Lower lobe of right lung (tissue), 2 donors: ENCODE results near the gene MAP3K5. TPM values are rescaled to one million over a fixed set of nuclear protein-coding genes. Genes with fewer than 3 reads are reported as not detected.

Experiments
- ATAC-seq, 2 donors: fragments of 200-7000 bp; cut with Tn5 transposase; one replicate each; pipeline ENCODE4 v1.9.1; 2020 to 2022; ENCODE audit warnings: mild to moderate bottlenecking in 2 of 2, moderate library complexity in 2 of 2
- DNase-seq: peaks from one replicate; pipeline ENCODE4 v3.0.0-alpha.2; 2020
- H3K27ac ChIP-seq: fragments of 200-600 bp; one replicate; pipeline ENCODE4 v1.8.0; 2022
- H3K27me3 ChIP-seq: fragments of 200-600 bp; one replicate; pipeline ENCODE4 v1.8.0; 2022; ENCODE audit warnings: low read depth
- H3K36me3 ChIP-seq: fragments of 200-600 bp; one replicate; pipeline ENCODE4 v1.8.0; 2022; ENCODE audit warnings: mild to moderate bottlenecking
- H3K4me1 ChIP-seq: fragments of 200-600 bp; one replicate; pipeline ENCODE4 v1.8.0; 2022
- H3K4me3 ChIP-seq: fragments of 200-600 bp; one replicate; pipeline ENCODE4 v1.8.0; 2022; ENCODE audit warnings: mild to moderate bottlenecking
- H3K9me3 ChIP-seq: fragments of 200-600 bp; one replicate; pipeline ENCODE4 v1.8.0; 2022
- CTCF ChIP-seq: fragments of 200-600 bp; IDR thresholded peaks from one replicate; pipeline ENCODE4 v1.8.0; 2022; ENCODE audit warnings: antibody characterized with exemption, mild to moderate bottlenecking
- intact Hi-C: fragments of 100-400 bp; cut with DNase I; formaldehyde crosslinking; loops from one replicate; pipeline ENCODE4 v1.11.0; 2022
- total RNA-seq: library from RNA; stranded (reverse); fragmentation: NEBNext Ultra II Directional; extraction: Animal tissue kit (Norgen Biotek cat#: 25700); gene quantifications from one replicate; pipeline ENCODE4 v1.2.1, GENCODE V29; 2021
- donor health status: DM: no; HTN: yes; CAD: no; lungs with severe emphysema.

The MAP3K5 gene
- total RNA-seq, 1 donor from 2014 or later: 32.0 TPM

DNA sequence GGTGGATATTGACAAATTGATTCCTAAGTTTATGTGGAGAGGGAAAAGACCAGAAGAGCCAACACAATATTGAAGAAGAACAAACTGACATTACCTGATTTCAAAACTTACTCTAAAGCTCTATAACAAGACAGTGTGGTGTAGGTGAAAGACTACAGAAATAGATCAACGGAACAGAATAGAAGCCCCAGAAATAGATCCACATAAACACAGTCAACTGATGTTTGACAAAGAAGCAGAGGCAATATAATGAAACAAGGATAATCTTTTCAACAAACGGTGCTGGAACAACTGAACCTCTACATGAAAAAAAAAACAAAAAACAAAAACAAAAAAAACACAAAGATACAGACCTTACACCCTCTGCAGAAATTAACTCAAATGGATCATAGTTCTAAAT, 50.2 kb downstream of the MAP3K5 start:
- Histone ChIP-seq H3K27ac (no peak overlapping the region), H3K4me1 (peaks cover 21% of the 10 kb centered on the region), H3K9me3 (no peaks in the 10 kb centered on the region), H3K36me3 (no peaks in the 10 kb centered on the region), H3K27me3 (no peaks in the 10 kb centered on the region), H3K4me3 (no peak overlapping the region)
- intact Hi-C loops: no loop called here
- no peak for ATAC-seq
- DNase-seq: no peak
- no peak for TF ChIP-seq CTCF

DNA sequence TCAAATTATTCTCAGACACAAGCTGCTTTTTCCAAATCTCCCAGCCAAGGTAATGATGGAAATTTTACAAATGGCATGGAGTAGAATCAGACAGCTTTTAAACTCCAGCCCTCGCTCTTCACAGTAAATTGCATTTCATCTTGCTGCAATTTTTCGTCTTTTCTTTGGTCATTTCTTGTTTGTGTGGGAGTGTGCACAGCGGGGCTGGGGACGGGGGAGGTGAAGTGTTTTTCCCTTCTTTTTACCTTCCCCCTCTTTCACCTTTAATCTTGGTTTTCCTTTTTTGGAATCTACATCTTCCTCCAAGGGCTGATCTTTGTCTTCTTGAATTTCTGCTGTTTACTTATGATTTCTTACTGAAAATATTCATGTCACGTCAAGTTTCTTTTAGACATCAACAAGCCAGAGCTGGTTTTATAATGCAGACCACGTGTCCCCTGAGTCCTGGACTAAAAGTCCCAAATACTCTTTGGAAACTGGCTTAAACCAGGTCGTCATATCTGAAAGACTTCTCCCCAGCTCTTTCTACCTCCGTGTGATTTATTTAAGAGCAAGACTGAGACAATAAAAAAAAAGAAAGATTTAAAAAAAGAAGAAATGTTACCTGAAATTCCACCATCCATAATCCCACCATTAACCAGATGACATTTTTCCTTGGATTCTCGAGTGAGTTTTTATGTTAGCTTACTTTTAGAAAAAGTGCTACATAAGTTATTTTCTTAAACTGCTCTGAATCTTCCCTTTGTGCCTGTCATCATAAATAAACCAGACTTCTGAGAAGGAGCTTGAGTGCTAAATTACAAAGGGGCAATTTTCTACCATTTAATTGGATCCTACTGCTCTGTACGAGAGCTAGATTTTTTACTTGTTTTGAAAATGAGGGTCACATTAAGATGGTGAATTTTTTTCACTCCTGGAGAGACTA, 52.0 kb downstream of the MAP3K5 start:
- TF ChIP-seq CTCF: no peak
- intact Hi-C loops: no loop called here
- H3K27me3 ChIP-seq: no peaks in the 10 kb centered on the region
- no peaks in the 10 kb centered on the region for H3K36me3 ChIP-seq
- no peak overlapping the region for H3K4me3 ChIP-seq
- no peaks in the 10 kb centered on the region for H3K9me3 ChIP-seq
- ATAC-seq (peak in 1 of 2 donors; percentile 27), DNase-seq (no peak)
- H3K27ac ChIP-seq: peak overlapping the region; percentile 6
- peaks cover 21% of the 10 kb centered on the region for H3K4me1 ChIP-seq

- intact Hi-C loops: no loop called here
- Histone ChIP-seq H3K27ac (peak overlapping the region; percentile 6), H3K36me3 (no peaks in the 10 kb centered on the region), H3K4me3 (no peak overlapping the region), H3K9me3 (no peaks in the 10 kb centered on the region), H3K27me3 (no peaks in the 10 kb centered on the region), H3K4me1 (peaks cover 21% of the 10 kb centered on the region)
- TF ChIP-seq CTCF: no peak
- DNase-seq: no peak
- ATAC-seq: no peak
Observed at GRCh38 chr6:136739501-136739900, 52.8 kb downstream of the MAP3K5 start.

GRCh38 chr6:136739071-136739470, 53.2 kb downstream of the MAP3K5 start:
- intact Hi-C loops: no loop called here
- no peaks in the 10 kb centered on the region for H3K27me3 ChIP-seq
- ATAC-seq: no peak
- DNase-seq: no peak
- H3K9me3 ChIP-seq: no peaks in the 10 kb centered on the region
- TF ChIP-seq CTCF: no peak
- peak overlapping the region; percentile 66 for H3K27ac ChIP-seq
- H3K4me3 ChIP-seq: no peak overlapping the region
- no peaks in the 10 kb centered on the region for H3K36me3 ChIP-seq
- H3K4me1 ChIP-seq: peaks cover 21% of the 10 kb centered on the region

- Histone ChIP-seq H3K9me3 (no peaks in the 10 kb centered on the region), H3K4me3 (no peak overlapping the region), H3K36me3 (no peaks in the 10 kb centered on the region), H3K4me1 (peaks cover 21% of the 10 kb centered on the region), H3K27ac (peak overlapping the region; percentile 66), H3K27me3 (no peaks in the 10 kb centered on the region)
- no peak for TF ChIP-seq CTCF
- no peak for DNase-seq
- intact Hi-C loops: no loop called here
- peak in 1 of 2 donors; percentile 25 for ATAC-seq
Observed at GRCh38 chr6:136738692-136739057, 53.6 kb downstream of the MAP3K5 start.
